GM12878 (cell line): ENCODE results near the gene RAB43. TPM values are rescaled to one million over a fixed set of nuclear protein-coding genes. Genes with fewer than 3 reads are reported as not detected.

Experiments used
- ATAC-seq: fragments of 200-7000 bp; cut with Tn5 transposase; 3 replicates; pipeline ENCODE4 v1.9.1; 2020; ENCODE audit warnings: mild to moderate bottlenecking, moderate library complexity
- BruUV-seq: library from RNA; stranded (reverse); fragments of 400-500 nt; replicated peaks from 2 replicates; lab custom pipeline; 2021; lab: Mats Ljungman, UMichigan
- CTCF ChIA-PET: fragments of 300-600 bp; sonication (Branson Sonifier 250); formaldehyde crosslinking; extraction: SDS; loops from one replicate; lab custom pipeline; 2021; ENCODE audit warnings: inconsistent platforms; lab: Yijun Ruan, JAX
- POLR2A ChIA-PET: fragments of 350-600 bp; formaldehyde crosslinking; extraction: SDS; loops from one replicate; lab custom pipeline; 2021; ENCODE audit warnings: inconsistent platforms; lab: Charles Lee
- RAD21 ChIA-PET: fragments of 300-600 bp; sonication (Branson Sonifier 250); formaldehyde crosslinking; loops from one replicate; lab custom pipeline; 2023; ENCODE audit warnings: antibody characterized with exemption; ENCODE audit not compliant: unreplicated experiment; lab: Charles Lee
- SMC1A ChIA-PET: fragments of 300-600 bp; sonication (Branson Sonifier 250); formaldehyde crosslinking; loops from one replicate; lab custom pipeline; 2023; ENCODE audit not compliant: unreplicated experiment, uncharacterized antibody; lab: Charles Lee
- DNase-seq: peaks from one replicate; pipeline ENCODE4 v3.0.0-alpha.2; 2011; ENCODE audit warnings: low read depth, low spot score
- FAIRE-seq: peaks from 3 replicates; lab custom pipeline; 2011; peaks lifted over from hg19 to GRCh38; lab: Jason Lieb, UNC
- H2AFZ ChIP-seq: 2 replicates; pipeline ENCODE4 v1.6.0; 2011; ENCODE audit warnings: low read depth, low read length, control low read depth; ENCODE audit not compliant: control insufficient read depth
- H3K27ac ChIP-seq: 2 replicates; pipeline ENCODE4 v1.5.1; 2011; ENCODE audit warnings: control low read depth; ENCODE audit not compliant: control insufficient read depth, insufficient read depth
- H3K27me3 ChIP-seq, 2 experiments: replicated peaks in 1 of 2; 2 replicates each; pipeline versions ENCODE4 v1.6.0 to v1.6.1; 2011; ENCODE audit warnings: low read length in 1 of 2; ENCODE audit not compliant: control insufficient read depth in 2 of 2, insufficient read depth in 2 of 2
- H3K36me3 ChIP-seq, 2 experiments: 2 replicates each; pipeline ENCODE4 v1.5.1; 2011; ENCODE audit warnings: low read length in 1 of 2; ENCODE audit not compliant: control insufficient read depth in 2 of 2, insufficient read depth in 2 of 2
- H3K4me1 ChIP-seq: 2 replicates; pipeline ENCODE4 v1.6.1; 2011; ENCODE audit warnings: mild to moderate bottlenecking, low read length, moderate library complexity, mixed read lengths; ENCODE audit not compliant: control insufficient read depth, insufficient read depth
- H3K4me2 ChIP-seq: 2 replicates; pipeline ENCODE4 v1.6.0; 2011; ENCODE audit warnings: control low read depth; ENCODE audit not compliant: control insufficient read depth, insufficient read depth
- H3K4me3 ChIP-seq: fragments of 200-600 bp; sonication (generic); 2 replicates; pipeline ENCODE4 v1.5.1; 2016
- H3K79me2 ChIP-seq: 2 replicates; pipeline ENCODE4 v1.6.0; 2011; ENCODE audit warnings: low read length; ENCODE audit not compliant: control insufficient read depth, insufficient read depth
- H3K9ac ChIP-seq: 2 replicates; pipeline ENCODE4 v1.8.0; 2011; ENCODE audit warnings: low read length, control low read depth, mixed read lengths; ENCODE audit not compliant: control insufficient read depth, insufficient read depth
- H3K9me3 ChIP-seq: replicated peaks from 3 replicates; pipeline ENCODE4 v1.5.1; 2011; ENCODE audit warnings: mild to moderate bottlenecking, low read length; ENCODE audit not compliant: control insufficient read depth, insufficient read depth
- H4K20me1 ChIP-seq: 2 replicates; pipeline ENCODE4 v1.6.0; 2011; ENCODE audit not compliant: control insufficient read depth, insufficient read depth
- ATF2 ChIP-seq: IDR thresholded peaks from 2 replicates; pipeline ENCODE4 v1.6.1; 2012; ENCODE audit warnings: low read length, inconsistent platforms
- EED ChIP-seq: sonication (generic); IDR thresholded peaks from 2 replicates; pipeline ENCODE4 v1.6.1; 2016; ENCODE audit warnings: antibody characterized with exemption, low read depth
- FOXK2 ChIP-seq: fragments of 450-650 bp; IDR thresholded peaks from 2 replicates; pipeline ENCODE4 v1.6.1; 2017; ENCODE audit warnings: mild to moderate bottlenecking, moderate library complexity
- HDAC2 ChIP-seq: fragments of 200-600 bp; sonication (generic); IDR thresholded peaks from 2 replicates; pipeline ENCODE4 v1.6.1; 2017
- HDGF ChIP-seq: fragments of 450-650 bp; IDR thresholded peaks from 2 replicates; pipeline ENCODE4 v1.6.1; 2016; ENCODE audit warnings: antibody characterized with exemption
- IRF4 ChIP-seq: IDR thresholded peaks from 2 replicates; pipeline ENCODE4 v1.6.1; 2011; ENCODE audit warnings: low read depth, low read length
- KAT2A ChIP-seq: conservative IDR thresholded peaks from 2 replicates; pipeline ENCODE4 v1.6.1; 2011; ENCODE audit warnings: low read depth, low read length; ENCODE audit not compliant: control insufficient read depth
- KDM1A ChIP-seq: fragments of 200-600 bp; sonication (generic); IDR thresholded peaks from 2 replicates; pipeline ENCODE4 v1.6.1; 2016; ENCODE audit warnings: borderline replicate concordance
- MAX ChIP-seq: IDR thresholded peaks from 2 replicates; pipeline ENCODE4 v1.6.1; 2012; ENCODE audit warnings: low read depth, low read length, improper control_type of control experiment
- NFXL1 ChIP-seq: fragments of 450-650 bp; IDR thresholded peaks from 2 replicates; pipeline ENCODE4 v1.6.1; 2017; ENCODE audit warnings: antibody characterized with exemption, mild to moderate bottlenecking, borderline replicate concordance
- NR2F1 ChIP-seq: fragments of 450-650 bp; conservative IDR thresholded peaks from 2 replicates; pipeline ENCODE4 v1.6.1; 2017; ENCODE audit warnings: mild to moderate bottlenecking
- POLR2A ChIP-seq: IDR thresholded peaks from 2 replicates; pipeline ENCODE4 v1.6.1; 2011; ENCODE audit warnings: low read depth, mild to moderate bottlenecking, low read length
- RFX5 ChIP-seq: IDR thresholded peaks from 2 replicates; pipeline ENCODE4 v1.6.1; 2011; ENCODE audit warnings: low read depth, low read length, improper control_type of control experiment
- SP1 ChIP-seq: IDR thresholded peaks from one replicate; pipeline ENCODE4 v1.6.1; 2011; ENCODE audit warnings: low read depth, low read length
- SPI1 ChIP-seq: IDR thresholded peaks from 2 replicates; pipeline ENCODE4 v1.6.1; 2011; ENCODE audit warnings: low read depth, mild to moderate bottlenecking, low read length, moderate library complexity, borderline replicate concordance; ENCODE audit not compliant: insufficient read depth
- SREBF2 ChIP-seq: IDR thresholded peaks from 2 replicates; pipeline ENCODE4 v1.6.1; 2012; ENCODE audit warnings: mild to moderate bottlenecking, low read length
- WGBS: methylation state at CpG from one replicate; pipeline ENCODE4 v1.1.6; 2016; ENCODE audit warnings: low lambda C conversion rate; ENCODE audit not compliant: insufficient replicate concordance, insufficient coverage; ENCODE audit errors: missing lambda C conversion rate; 5-methylcytosine and 5-hydroxymethylcytosine counted together
- in situ Hi-C: fragments of 300-500 bp; cut with MboI; formaldehyde crosslinking; loops from 9 replicates; pipeline ENCODE4 v1.14.3; 2018; ENCODE audit warnings: mixed read lengths
- intact Hi-C: fragments of 100-400 bp; cut with micrococcal nuclease; formaldehyde crosslinking; loops from one replicate; pipeline ENCODE4 v1.14.2; 2022; ENCODE audit not compliant: unreplicated experiment
- polyA plus RNA-seq, 11 experiments: library from polyadenylated mRNA; depleted of rRNA in 4 of 11; unstranded in 6 of 11; stranded (reverse) in 5 of 11; fragments of >200 nt; fragmentation: Nextera tagmentation in 4 of 11; fragmentation: Illumina TruSeq in 1 of 11; extraction: Ambion mirVana in 4 of 11; extraction: Trizol in 1 of 11; gene quantifications; 1 replicate in 1 of 11; 2 replicates in 10 of 11; pipeline versions ENCODE4 v1.2.1 to v1.2.3, GENCODE V29; 2011 to 2016; ENCODE audit warnings: inconsistent platforms in 2 of 11, missing spikeins in 2 of 11, low read depth in 1 of 11
- total RNA-seq, 4 experiments: library from RNA; depleted of rRNA in 3 of 4; stranded (reverse); fragments of >200 nt in 3 of 4; fragmentation: Illumina TruSeq in 1 of 4; extraction: Trizol in 1 of 4; gene quantifications; 2 replicates each; pipeline versions ENCODE4 v1.2.1 to v1.2.3, GENCODE V29; 2013 to 2021

Gene RAB43
- total and polyA plus RNA-seq, 10 of the 15 experiments (the other 5 are each of a cell fraction or from before 2014, with no cell fraction given) = 0.08 to 14.0 (median 4.0) TPM

- TF ChIP-seq KAT2A (no peak), HDGF (no peak), NR2F1 (no peak), HDAC2 (no peak), POLR2A (no peak), IRF4 (no peak), ATF2 (no peak), MAX (no peak), SP1 (no peak), NFXL1 (no peak), FOXK2 (no peak), RFX5 (no peak), SREBF2 (no peak), EED (no peak)
- TF ChIP-seq, all 136 proteins: peak for 0
Observed at GRCh38 chr3:129047553-129047839, 74.1 kb downstream of the RAB43 start (continued).

- TF ChIP-seq SPI1 (no peak), KDM1A (no peak)
- TF ChIP-seq, all 136 proteins: peak for 0
- H3K27ac ChIP-seq = no peak overlapping the region
- no peaks in the 10 kb centered on the region for H3K79me2 ChIP-seq
- DNase-seq = no peak
- no peaks in the 10 kb centered on the region for H3K36me3 ChIP-seq
- CTCF ChIA-PET = no interaction called here
- H3K4me2 ChIP-seq = no peak overlapping the region
- BruUV-seq = no TSS peak
- SMC1A ChIA-PET = no interaction called here
- no peaks in the 10 kb centered on the region; the same call in 2 of the 3 replicates for H3K9me3 ChIP-seq
- RAD21 ChIA-PET = no interaction called here
- no peak for ATAC-seq
- H2AFZ ChIP-seq = no peak overlapping the region
- POLR2A ChIA-PET = no interaction called here
- intact Hi-C loops = no loop called here
- no peak overlapping the region for H3K9ac ChIP-seq
- H3K27me3 ChIP-seq = no peaks in the 10 kb centered on the region
- H3K4me1 ChIP-seq = no peaks in the 10 kb centered on the region
- no peak for FAIRE-seq
- in situ Hi-C loops = no loop called here
- no peaks in the 10 kb centered on the region for H4K20me1 ChIP-seq
- 78% methylated on average over 46 of the region's 46 CpGs for WGBS
- H3K4me3 ChIP-seq = no peak overlapping the region
Observed at GRCh38 chr3:129046732-129047552, 74.7 kb downstream of the RAB43 start.
